NT2/D1 (cell line): ENCODE data around the gene SDCCAG8.

Experiments
- SUZ12 ChIP-seq: IDR thresholded peaks from 2 replicates; pipeline ENCODE4 v1.6.1; 2011; ENCODE audit not compliant: insufficient read length, insufficient read depth; ENCODE audit errors: extremely low read depth
- YY1 ChIP-seq: IDR thresholded peaks from 2 replicates; pipeline ENCODE4 v1.6.1; 2011; ENCODE audit not compliant: insufficient read length, insufficient read depth
- ZNF274 ChIP-seq: IDR thresholded peaks from 2 replicates; pipeline ENCODE4 v1.6.1; 2011; ENCODE audit warnings: mild to moderate bottlenecking, low read depth, low read length

DNA sequence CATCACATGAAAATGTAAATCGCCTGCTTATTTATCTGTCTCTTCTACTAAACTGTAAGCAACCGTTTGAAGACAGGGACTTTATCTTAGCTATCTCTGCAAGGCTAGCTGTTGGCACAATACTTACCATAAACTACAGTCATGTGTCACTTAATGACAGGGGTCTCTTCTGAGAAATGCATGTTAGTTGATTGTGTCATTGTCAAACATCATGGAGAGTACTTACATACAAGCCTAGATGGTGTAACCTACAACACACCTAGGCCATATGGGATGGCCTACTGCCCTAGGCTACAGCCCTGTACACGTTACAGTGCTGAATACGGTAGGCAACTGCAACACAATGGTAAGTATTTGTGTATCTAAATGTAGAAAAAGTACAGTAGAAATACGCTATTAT, 267.9 kb downstream of the SDCCAG8 start:
- TF ChIP-seq YY1 (no peak), ZNF274 (no peak), SUZ12 (no peak)
